GM12865 (cell line): Measurements from ENCODE around the gene TBC1D19.

Source experiments
- DNase-seq: peaks from one replicate; pipeline ENCODE4 v3.0.0; 2010; ENCODE audit warnings: low read depth
- H3K4me3 ChIP-seq: 2 replicates; pipeline ENCODE4 v1.5.1; 2011; ENCODE audit warnings: mild to moderate bottlenecking, low read depth, low read length, control low read depth
- CTCF ChIP-seq: IDR thresholded peaks from 2 replicates; pipeline ENCODE4 v1.5.1; 2011; ENCODE audit warnings: low read length, control low read depth, low read depth, inconsistent platforms; ENCODE audit not compliant: insufficient read depth; ENCODE audit errors: missing control alignments

TBC1D19 gene

GRCh38 chr4:26701095-26701494, 117.2 kb downstream of the TBC1D19 start:
- no peak for TF ChIP-seq CTCF
- no peak for DNase-seq
- H3K4me3 ChIP-seq = no peak overlapping the region

- TF ChIP-seq CTCF = no peak
- DNase-seq = no peak
- H3K4me3 ChIP-seq = no peak overlapping the region
Measured at GRCh38 chr4:26701786-26702227, 117.9 kb downstream of the TBC1D19 start.

GRCh38 chr4:26707342-26707741, 123.5 kb downstream of the TBC1D19 start:
- H3K4me3 ChIP-seq = no peak overlapping the region
- TF ChIP-seq CTCF = no peak
- DNase-seq = no peak

GRCh38 chr4:26709246-26709645, 125.4 kb downstream of the TBC1D19 start:
- no peak for DNase-seq
- no peak for TF ChIP-seq CTCF
- no peak overlapping the region for H3K4me3 ChIP-seq

- no peak for DNase-seq
- no peak overlapping the region for H3K4me3 ChIP-seq
- no peak for TF ChIP-seq CTCF
Measured at GRCh38 chr4:26713563-26714151, 129.8 kb downstream of the TBC1D19 start.

- H3K4me3 ChIP-seq = no peak overlapping the region
- TF ChIP-seq CTCF = no peak
- DNase-seq = no peak
Measured at GRCh38 chr4:26715636-26716242, 131.9 kb downstream of the TBC1D19 start.

GRCh38 chr4:26717332-26717731, 133.4 kb downstream of the TBC1D19 start:
- no peak overlapping the region for H3K4me3 ChIP-seq
- TF ChIP-seq CTCF = no peak
- no peak for DNase-seq
